Activated T-cell treated with anti-CD3 and anti-CD28 coated beads for 24 hours (primary cell): Measurements from ENCODE around the gene SEC61B.
"Not testable (repeated sequence)": the region's sequence is repeated elsewhere in the genome, so short reads cannot be mapped to it uniquely, and the experiment has no call there.

Experiments
- DNase-seq: peaks from one replicate; pipeline ENCODE4 v3.0.0-alpha.2; 2020; ENCODE audit warnings: low read depth

SEC61B gene

GRCh38 chr9:99192786-99193465 is 29.2 kb upstream of the SEC61B start:
- DNase-seq, result no peak

DNA sequence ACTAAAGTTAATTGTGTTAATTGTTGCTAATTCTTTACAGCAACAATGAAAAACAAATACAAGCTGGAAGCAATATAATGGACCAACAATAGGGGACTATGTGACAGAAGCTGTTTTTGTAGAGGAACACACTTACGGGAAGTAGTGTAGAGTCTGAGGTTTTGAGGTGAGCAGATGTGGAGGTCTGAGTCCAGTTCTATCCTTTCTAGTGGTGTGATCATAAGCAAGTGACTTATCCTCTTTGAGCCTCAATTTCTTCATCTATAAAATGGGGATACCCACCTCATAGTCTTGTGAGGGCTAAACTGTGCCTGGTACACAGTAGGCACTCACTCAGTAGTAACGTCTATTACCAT is 28.6 kb upstream of the SEC61B start:
- no peak for DNase-seq

GRCh38 chr9:99196484-99196883 is 25.6 kb upstream of the SEC61B start:
- DNase-seq, result not testable (repeated sequence)

- no peak for DNase-seq
Observed at GRCh38 chr9:99197124-99197630, 24.9 kb upstream of the SEC61B start.

DNA sequence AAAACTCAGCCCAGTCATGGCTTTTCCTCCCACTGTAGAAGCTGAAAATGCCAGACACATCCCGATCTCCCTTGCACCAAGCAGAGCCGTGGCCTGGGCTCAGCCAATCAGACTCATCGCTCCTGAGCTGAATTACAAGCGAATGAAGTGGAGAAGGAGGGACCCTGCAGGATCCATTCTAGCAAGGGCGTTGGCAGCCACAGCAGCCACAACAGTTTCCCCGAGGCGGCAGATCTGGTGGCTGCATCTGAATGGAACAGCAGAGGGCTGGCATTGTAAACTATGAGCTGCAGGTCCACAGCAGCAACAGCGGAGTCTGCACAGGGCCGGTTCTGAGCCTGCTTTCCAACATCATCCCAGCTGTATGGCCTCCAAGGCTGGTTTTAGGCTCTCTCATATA is 24.1 kb upstream of the SEC61B start:
- DNase-seq, result no peak

DNA sequence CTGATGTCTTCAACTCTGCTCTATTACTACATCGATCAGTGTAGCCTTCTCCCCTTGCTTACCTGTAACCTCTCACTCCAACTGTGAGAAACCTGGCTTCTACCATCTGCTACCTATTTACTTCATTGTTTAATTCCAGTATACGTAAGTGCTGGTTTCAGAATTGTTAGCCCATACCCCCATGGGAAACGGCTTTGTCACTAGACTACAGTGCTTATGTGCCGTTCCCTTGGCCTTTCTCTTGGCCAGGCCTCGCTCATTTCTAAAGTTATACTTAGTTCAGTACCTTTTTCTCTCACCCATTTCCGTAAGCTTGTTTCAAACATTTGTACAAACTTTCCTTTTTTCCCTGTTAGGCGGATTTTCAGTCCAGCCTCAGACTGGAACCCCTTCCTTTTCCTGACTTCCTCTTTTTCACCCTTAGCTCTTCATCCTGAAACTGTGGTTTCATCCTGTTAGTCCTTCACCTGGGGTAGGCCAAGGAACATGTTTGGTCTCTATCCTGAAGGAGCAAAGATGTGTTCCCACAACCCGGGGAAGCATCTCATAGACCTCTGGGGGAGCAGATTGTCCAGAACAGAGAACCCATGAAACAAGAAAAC is 22.0 kb upstream of the SEC61B start:
- no peak for DNase-seq

DNA sequence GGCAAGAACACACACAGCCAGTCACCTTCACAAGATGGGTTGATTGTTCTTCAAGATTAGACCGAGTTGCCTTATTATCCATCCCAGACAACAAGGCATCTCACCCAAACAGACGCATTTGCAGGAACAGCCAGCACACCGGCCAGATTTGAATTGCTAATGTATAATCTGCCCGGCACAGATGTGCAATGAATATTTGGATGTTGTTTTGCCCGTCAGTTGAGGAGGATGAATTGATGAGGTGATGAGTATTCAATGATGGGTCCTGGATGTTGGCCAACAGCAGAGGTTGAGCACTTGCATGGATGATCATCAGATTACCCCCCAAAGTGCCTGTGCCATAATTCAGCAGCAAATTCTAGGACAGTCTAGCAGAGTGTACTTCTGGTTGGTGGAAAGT is 20.5 kb upstream of the SEC61B start:
- DNase-seq, result no peak

GRCh38 chr9:99210572-99210971 is 11.5 kb upstream of the SEC61B start:
- no peak for DNase-seq

DNA sequence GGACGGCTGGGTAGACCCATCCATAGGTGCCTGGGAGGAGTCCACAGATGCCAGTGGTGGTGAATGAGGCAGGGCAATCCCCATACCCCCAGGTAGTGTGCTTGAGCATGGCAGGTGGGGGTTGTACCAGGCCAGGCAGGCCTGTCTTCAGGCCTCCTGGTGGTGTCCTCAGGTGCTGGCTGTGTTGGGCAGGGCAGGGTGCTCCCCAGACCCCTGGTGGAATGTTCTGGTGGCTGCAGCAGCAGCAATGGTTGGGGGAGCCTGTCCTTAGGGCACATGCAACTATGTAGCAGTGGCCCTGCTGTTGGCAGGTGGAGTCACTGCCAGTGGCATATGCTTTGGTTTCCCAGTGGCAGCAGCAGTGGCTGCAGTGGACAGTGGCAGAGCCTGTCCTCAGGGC is 10.3 kb upstream of the SEC61B start:
- no peak for DNase-seq

- DNase-seq, result no peak
Observed at GRCh38 chr9:99213197-99213596, 8.9 kb upstream of the SEC61B start.

- DNase-seq, result no peak
Observed at GRCh38 chr9:99216073-99216472, 6.0 kb upstream of the SEC61B start.

DNA sequence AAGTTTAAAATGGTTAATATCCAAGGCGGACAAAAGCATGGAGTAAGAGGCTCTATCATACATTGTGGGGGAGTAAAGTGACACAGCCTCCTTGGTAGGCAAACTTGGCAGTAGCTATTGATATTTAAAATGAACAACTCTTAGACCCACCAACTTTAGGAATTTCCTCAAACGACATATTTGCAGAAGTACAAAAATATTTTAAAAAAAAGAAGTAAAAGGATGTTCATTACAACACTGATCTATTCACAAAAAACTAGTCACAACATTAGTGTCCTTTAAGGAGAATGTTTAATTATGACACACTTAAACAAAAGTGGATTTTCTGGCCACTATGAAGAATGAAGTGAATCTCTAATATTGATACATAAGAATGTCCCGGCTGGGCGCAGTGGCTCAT is 2.1 kb upstream of the SEC61B start:
- DNase-seq, result no peak

DNA sequence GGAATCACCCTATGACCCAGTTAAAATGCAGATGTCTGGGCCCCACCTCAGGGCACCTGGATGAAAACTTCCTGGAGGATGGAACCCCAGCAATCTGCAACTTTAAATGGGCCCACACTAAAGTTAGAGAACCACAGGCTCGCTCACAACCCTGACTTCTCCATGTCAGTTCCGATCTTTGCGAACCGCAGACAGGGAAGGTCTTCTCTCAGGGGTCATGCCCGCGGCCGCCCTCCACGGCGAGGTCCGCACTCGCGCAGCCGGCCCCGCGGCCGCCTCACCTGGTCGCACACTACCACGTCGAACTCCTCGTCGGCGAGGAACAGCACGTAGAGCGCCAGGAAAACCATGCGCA is 839 bp upstream of the SEC61B start:
- DNase-seq, result no peak

- no peak for DNase-seq
Observed at GRCh38 chr9:99222416-99223270, 561 bp downstream of the SEC61B start.

DNA sequence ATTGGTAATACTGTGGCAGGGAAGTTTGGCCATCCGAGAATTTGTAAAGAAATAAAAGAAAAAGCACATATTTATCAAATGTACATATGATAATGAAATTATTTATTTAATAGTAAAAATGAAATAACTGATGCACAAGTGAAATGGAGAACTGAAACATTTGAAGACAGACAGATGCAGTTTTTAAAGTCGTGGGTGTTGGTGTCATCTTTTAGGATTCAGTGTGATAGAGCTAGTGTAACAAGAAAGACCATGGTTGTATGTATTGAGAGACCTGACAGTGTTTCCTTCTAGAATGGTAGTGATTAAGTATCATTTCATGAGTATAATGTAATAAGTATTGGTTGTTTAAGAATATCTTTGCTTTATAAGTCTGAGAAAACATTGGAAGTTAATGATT is 2.4 kb downstream of the SEC61B start:
- DNase-seq, result no peak

DNA sequence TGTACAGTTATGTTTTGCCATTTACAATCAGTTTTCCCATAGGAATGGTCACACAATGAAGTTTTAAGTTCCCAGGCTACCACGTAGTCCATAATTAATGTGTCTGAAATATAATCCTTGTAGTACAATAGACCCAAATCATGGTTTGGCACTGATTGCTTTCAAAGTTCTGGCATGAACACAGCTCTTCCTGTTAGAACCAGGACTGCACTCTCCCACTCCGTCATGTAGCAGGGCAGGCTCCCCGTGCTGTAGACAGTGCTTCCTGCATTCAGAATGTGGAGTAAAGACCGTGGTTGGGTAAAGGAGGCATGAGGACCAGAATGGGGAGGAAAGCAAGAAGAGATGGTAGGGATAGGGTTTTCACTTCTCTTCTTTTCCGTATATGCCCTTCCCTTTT is 4.0 kb downstream of the SEC61B start:
- no peak for DNase-seq

DNA sequence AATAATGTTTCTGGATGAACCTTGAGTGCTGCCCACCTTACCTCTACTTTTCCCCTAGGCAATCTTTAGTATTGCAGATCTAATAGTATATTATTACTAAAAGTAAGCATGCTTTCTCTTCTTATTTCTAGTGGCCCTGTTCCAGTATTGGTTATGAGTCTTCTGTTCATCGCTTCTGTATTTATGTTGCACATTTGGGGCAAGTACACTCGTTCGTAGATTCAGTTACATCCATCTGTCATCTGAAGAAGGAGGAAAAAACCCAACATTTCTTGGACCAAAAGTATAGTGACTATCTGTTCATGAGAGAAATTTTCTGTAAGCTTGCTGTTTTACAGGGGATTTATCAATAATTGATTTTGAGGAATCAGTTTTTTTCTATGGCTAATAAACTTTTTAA is 8.1 kb downstream of the SEC61B start:
- no peak for DNase-seq

GRCh38 chr9:99231711-99232110 is 9.6 kb downstream of the SEC61B start:
- DNase-seq, result no peak

- DNase-seq, result no peak
Observed at GRCh38 chr9:99234618-99235017, 12.5 kb downstream of the SEC61B start.

DNA sequence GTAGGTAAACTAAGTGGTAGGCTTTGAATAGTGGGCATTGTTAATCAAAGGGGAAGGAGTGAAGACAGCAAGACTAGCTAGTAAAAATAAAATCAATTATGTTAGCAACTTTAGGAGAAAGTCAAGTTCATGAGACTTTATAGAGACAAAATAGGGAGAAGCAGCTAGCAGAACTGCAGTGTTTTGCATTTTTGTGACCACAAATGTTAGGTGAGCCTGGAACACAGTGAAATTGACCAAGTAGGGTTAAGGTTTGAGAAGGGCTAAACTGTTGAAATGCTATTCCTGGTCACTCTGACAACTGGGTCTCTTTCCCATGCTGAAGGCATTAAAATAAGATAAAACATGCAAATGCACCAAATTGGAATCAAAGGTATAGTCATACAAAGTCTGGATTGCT is 13.0 kb downstream of the SEC61B start:
- no peak for DNase-seq

- DNase-seq, result no peak
Observed at GRCh38 chr9:99235926-99236634, 14.0 kb downstream of the SEC61B start.

DNA sequence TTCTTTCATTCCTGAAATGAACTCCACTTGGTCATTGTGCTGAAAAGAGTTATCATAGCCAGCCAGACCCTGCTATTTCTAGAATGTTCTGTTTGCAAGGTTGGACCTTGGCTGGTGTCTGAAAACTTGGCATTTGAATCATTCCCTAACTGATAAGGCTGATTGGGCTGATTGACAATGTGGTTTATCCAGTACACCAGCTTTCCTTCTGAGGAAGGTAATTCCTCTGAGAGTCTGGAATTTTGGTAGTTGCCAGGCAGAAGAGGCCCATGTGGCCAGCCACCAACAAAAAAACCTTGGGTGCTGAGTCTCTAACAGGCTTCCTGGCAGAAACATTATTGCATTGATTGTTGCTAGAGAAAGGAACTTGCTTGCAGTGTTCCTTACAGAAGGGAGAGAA is 15.3 kb downstream of the SEC61B start:
- no peak for DNase-seq

DNA sequence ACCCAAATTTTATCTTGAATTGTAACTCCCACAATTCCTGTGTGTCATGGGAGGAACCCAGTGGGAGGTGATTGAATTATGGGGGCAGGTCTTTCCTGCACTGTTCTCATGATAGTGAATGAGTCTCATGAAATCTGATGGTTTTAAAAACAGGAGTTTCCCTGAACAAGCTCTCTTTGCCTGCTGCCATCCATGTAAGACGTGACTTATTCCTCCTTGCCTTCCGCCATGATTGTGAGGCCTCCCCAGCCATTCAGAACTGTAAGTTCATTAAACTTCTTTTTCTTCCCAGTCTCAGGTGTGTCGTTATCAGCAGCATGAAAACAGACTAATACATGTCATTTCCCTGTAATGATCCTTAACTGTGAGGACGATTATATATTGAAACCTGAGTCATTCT is 15.8 kb downstream of the SEC61B start:
- not testable (repeated sequence) for DNase-seq
